ENCODE results near the gene MYCBPAP.

MYCBPAP gene

DNA sequence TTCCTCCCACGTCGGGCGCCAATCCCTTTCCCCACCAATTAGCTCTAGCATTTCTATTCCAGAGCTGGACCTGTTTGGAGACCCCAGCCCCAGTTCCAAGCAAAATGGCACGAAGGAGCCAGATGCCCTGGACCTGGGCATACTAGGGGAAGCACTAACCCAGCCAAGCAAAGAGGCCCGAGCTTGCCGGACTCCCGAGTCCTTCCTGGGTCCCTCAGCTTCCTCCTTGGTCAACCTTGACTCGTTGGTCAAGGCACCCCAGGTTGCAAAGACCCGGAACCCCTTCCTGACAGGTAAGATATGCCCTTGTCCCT lies 33.1 kb downstream of the MYCBPAP start:
- DNase-seq, result no peak

DNA sequence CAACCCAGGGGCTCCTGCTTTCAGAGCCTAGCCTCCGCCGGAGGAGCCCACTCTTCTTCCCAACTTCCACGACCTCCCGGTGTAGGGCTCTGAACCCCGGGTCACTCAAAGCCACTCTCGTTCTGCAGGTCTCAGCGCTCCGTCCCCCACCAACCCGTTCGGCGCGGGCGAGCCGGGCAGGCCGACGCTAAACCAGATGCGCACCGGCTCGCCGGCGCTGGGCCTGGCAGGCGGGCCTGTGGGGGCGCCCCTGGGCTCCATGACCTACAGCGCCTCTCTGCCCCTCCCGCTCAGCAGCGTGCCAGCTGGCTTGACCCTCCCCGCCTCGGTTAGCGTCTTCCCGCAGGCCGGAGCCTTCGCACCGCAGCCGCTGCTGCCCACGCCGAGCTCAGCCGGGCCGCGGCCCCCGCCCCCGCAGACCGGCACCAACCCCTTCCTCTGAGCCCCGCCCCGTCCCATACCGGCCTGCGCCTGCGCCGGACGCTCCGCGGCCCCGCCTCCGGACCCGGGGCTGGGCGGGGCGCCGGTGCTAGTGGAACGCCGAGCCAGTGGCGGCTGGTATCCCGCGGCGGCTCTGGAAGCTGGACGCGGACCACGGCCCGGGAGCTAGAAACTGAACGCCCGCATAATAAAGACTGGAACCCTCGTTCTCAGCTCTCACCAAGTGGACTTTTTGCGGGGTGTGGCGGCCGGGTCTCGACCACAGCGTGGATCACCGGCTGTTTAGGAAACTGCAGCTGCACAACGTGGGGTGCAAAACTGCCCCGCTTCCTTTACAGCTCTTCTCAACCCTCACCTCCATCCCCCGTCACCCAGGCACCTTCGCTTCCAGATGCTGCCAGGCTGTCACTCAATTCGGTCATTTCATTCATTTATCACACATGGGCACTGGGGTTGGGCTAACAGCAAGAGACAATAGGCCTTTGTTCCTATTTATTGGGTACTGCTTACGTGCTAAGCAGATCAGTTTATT lies 33.8 kb downstream of the MYCBPAP start:
- peak; percentile 88 for DNase-seq

DNA sequence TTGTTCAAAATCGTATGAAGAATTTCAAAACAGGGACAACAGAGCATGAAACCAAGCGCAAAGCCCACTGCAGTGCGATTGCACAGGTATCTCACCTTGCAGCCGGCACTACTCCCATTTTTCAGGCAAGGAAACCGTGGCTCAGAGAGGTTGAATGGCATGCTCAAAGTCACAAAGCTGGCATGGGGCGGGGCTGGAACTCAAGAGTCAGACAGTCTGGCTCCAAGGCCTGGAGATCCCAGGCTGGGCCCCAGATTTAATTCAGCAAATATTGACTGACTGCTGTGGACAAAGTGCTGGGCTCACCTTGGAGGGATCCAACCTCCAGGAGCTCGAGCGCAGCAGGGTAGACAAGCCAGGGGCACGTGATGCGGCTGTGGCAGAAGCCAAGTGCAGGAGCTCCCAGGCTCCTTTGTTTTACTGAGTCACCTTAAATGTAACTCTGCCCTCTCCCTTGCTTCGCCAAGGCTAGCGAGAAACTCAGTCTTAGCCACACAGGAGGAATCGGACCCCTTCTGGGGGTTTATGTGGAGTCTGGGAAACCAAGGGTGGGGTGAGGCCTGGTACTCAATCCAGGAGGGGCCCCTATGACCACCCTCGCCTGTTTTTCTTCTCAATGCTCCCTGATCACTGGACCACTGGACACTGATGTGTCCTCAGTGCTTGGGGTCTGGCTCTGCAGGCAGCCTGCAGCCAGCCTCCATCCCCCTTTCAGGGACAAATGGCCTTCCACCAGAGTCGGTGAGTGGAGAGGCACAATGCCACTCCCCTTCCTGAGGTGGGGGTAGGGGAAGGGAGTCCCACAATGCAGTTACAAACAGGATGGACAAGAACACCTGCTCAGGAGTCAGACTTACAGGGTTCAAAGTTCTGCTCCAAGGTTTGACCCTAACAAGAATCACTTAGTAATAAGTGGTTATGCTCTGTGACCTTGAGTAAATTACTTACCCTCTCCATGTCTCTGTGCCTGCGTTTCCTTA lies 34.8 kb downstream of the MYCBPAP start:
- DNase-seq, result no peak

- no peak for DNase-seq
Observed at GRCh38 chr17:50544516-50544915, 36.3 kb downstream of the MYCBPAP start.

DNA sequence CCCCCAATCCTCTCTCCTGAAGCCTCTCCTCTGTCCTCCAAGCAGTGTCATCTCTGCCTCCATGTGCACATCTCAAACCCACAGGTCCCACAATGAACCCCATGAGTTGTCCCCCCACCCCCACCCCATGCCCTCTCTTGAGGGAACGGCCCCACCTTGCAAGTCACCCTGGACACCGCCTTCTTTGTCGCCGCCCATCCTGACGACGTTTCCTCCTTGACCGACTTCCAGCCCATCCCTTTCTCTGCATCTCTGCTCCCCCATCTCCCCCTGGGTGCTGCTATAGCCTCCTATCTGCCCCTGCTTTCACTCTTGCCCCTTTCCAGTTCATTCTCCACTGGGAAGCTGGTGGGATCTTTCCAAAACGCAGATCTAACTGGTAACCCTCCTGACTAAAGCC lies 37.1 kb downstream of the MYCBPAP start:
- DNase-seq, result no peak

GRCh38 chr17:50546701-50547034 lies 38.4 kb downstream of the MYCBPAP start:
- no peak for DNase-seq

DNA sequence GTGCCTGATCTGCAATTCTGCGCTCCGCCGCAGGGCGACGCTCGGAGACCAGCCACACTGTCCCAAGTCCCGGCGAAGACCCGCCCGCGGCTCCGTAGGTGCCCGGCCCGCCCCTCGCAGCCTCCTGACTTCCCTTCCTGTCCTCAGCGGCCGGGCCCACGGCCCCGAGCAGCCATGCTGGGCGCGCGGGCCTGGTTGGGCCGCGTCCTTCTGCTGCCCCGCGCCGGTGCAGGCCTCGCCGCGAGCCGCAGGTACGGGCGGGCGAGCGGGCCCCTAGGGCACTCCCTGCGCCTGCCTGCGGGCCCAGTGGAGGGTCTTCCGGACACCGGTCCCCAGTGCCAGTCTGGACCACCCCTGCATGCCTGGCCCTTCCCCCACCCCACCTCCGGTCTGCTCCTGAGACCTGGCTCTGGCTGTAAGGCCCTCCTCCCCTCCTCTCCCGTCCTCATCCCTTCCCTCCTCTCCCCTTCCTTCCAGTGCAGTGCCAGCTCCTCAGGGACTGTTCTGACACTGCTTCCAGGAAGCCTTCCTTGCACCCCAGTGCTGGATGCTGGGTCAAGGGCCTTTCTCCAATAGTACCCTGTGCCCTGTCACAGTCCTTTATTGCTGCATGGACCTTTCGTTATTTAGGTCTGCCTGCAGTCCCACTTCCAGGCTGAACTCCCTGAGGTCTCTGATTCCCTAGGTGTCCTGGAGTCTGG lies 38.9 kb downstream of the MYCBPAP start, which contains the start of gene SPATA20:
TSS of gene SPATA20 (plus strand) at position 140 of the 701 bp plus-strand sequence. CDS start at position 175, 35 bp downstream.
- peak; percentile 96 for DNase-seq

GRCh38 chr17:50547736-50548083 lies 39.5 kb downstream of the MYCBPAP start:
- DNase-seq, result no peak

DNA sequence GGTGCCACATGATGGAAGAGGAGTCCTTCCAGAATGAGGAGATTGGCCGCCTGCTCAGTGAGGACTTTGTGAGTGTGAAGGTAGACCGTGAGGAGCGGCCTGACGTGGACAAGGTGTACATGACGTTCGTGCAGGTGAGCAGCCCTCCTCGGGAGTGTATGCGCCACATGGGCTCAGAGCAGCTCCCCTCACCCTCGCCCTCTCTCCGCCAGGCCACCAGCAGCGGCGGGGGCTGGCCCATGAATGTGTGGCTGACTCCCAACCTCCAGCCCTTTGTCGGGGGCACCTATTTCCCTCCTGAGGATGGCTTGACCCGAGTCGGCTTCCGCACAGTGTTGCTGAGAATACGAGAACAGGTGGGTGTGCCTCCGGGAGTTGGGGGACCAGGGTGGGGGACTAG lies 40.6 kb downstream of the MYCBPAP start:
- DNase-seq, result no peak

GRCh38 chr17:50549256-50549941 lies 41.2 kb downstream of the MYCBPAP start:
- DNase-seq, result no peak

DNA sequence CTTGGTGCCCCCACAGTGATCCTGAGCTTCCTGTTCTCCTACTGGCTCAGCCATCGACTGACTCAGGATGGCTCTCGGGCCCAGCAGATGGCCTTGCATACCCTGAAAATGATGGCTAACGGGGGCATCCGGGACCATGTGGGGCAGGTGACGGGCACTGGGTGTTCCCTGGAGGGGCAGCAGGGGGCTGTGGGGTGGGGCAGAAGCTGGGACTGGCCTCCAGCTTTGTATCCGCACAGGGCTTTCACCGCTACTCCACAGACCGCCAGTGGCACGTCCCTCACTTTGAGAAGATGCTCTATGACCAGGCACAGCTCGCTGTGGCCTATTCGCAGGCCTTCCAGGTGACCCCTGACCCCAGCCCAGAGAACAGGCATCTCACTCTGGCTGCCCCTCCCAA lies 41.7 kb downstream of the MYCBPAP start:
- DNase-seq, result no peak

DNA sequence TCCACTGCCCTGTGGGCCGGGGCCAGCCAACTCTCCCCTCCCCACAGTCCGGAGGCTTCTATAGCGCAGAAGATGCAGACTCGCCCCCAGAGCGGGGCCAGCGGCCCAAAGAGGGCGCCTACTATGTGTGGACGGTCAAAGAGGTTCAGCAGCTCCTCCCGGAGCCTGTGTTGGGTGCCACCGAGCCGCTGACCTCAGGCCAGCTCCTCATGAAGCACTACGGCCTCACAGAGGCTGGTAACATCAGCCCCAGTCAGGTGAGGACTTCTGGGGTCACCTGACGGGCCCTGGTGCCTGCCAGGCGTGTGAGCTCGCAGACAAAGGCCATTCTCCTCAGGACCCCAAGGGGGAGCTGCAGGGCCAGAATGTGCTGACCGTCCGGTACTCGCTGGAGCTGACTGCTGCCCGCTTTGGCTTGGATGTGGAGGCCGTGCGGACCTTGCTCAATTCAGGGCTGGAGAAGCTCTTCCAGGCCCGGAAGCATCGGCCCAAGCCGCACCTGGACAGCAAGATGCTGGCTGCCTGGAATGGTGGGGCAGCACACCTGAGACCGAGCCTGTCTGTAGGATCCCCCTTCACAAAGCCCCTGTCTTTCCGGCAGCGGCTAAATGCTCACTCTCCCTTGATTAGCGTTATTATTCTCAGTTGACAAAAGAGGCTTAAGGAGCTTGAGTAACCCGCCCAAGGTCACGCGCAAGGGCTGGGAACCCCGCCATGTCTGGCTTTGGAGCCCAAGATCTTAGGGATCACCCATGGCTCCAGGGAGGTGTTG lies 42.6 kb downstream of the MYCBPAP start:
- peak; percentile 95 for DNase-seq

DNA sequence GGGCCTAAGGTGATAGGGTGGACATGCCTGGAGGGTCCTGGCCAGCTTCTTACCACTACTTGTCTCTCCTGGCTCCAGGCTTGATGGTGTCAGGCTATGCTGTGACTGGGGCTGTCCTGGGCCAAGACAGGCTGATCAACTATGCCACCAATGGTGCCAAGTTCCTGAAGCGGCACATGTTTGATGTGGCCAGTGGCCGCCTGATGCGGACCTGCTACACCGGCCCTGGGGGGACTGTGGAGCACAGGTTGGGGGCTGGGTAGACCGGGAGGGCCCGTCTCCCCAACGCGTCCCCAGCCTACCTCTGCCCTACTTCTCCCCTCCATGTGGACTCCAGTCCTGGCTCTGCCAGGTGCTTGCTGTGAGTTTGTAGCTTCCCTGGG lies 43.2 kb downstream of the MYCBPAP start:
- no peak for DNase-seq

GRCh38 chr17:50551884-50552283 lies 43.6 kb downstream of the MYCBPAP start:
- no peak for DNase-seq

- no peak for DNase-seq
Observed at GRCh38 chr17:50554201-50554600, 46.0 kb downstream of the MYCBPAP start.

DNA sequence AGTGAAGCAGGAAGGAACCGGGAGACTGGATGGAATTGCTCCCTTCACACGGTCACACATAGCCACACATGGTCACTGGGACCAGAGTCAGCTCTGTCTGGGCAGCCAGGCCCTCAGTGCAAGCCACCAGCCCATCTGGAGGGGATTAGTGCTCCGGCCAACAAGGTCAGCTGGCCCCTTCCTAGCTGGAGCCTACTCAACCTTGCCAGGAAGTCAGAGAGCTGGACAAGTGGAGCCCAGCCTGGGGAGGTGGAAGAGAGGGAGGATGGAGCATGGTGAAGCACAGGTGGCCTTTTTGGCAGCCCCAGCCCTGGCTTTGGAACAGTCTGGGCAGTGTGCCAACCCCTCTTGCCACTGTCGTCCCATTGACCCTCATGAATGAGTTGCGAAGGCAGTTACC lies 48.6 kb downstream of the MYCBPAP start:
- peak; percentile 83 for DNase-seq

DNA sequence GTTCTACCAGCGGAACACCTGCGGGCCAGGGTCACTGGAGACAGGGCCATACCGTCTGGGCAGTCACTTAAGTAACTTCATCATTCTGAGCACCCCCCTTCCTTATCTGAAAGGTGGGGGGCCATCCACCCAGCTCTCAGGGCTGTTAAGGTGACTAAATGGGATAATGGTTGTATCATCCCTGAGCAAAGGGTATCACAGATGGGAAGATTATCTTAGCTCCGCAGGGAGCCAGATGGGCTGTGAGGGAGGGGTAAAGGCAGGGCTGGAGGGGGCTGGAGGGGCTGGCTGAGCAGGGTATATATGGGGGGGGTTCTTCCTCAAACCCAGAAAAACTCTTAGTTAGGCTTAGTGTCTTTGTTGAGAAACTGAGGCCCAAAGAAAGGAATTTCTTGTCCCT lies 49.4 kb downstream of the MYCBPAP start:
- peak; percentile 99 for DNase-seq

DNA sequence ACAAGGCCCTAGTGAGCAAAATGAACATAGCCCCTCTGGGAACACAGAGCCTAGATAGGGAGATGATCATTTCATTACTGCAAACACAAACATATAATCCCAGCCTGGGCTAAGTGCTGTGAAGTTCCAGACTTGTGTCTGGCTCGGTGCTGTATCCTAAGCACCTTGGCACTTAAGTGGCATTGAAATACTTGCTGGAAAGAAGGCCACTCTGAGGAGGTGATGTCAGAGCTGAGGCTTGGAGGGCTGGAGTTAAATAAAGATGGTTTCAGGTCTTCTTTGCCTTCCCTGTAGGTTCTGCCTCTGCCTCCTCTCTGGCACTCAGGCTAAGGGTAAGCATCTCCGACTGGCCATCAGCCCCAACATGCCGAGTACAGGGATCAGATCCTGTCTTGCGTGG lies 49.9 kb downstream of the MYCBPAP start:
- peak; percentile 96 for DNase-seq

DNA sequence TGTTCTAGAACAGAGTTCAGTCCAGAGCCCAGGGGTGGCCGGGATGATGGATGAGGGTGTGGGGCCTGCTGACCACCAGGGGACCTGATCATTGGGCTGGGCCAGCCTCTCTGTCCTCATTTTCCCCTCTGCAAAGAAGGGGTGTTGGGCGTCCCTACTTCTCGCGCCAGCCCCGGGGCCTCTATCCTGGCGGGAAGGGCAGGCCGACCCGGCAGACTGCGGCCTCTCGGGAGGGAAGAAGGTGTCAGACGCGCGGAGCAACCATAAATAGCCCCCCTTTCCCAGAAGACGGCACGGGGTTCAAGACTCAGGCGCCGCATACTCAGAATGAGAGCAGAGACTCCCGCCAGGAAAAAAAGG lies 50.3 kb downstream of the MYCBPAP start:
- DNase-seq, result no peak

- peak; percentile 84 for DNase-seq
Observed at GRCh38 chr17:50558941-50559614, 50.8 kb downstream of the MYCBPAP start.

- peak; percentile 99 for DNase-seq
Observed at GRCh38 chr17:50559674-50560184, 51.5 kb downstream of the MYCBPAP start.
